ENCODE measurements around the gene SEMA6D.

Gene SEMA6D

GRCh38 chr15:47768735-47769134 lies 51.4 kb downstream of the SEMA6D start:
- Mint-ChIP-seq H3K4me1 (ENCODE audit: low read depth) (no peaks in the 10 kb centered on the region), H3K27ac (no peak overlapping the region), H3K36me3 (ENCODE audit: low read depth) (no peaks in the 10 kb centered on the region), H3K27me3 (ENCODE audit: low read depth) (no peaks in the 10 kb centered on the region), H3K9me3 (peaks cover 4% of the 10 kb centered on the region), H3K4me3 (no peak overlapping the region)

DNA sequence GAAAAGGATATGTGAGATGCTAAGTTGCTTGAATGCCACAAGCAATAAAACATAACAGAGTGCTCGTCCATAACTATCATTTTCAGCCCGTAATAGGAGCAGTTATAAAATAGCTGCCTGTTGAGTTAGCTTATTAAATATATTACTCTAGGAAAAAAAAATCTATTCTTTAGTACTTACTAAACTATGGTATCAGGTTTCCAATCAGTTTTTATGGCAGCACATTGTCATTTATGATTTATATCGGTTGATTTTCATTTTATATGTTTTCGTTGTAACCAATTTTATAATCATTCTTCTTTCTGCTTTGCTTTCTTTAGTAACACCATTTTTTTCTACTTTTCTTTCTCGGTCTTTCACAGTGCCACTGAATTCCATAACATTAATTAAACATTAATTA lies 51.9 kb downstream of the SEMA6D start:
- no peaks in the 10 kb centered on the region for H3K4me1 Mint-ChIP-seq (ENCODE audit: low read depth)
- no peaks in the 10 kb centered on the region for H3K36me3 Mint-ChIP-seq (ENCODE audit: low read depth)
- peaks cover 4% of the 10 kb centered on the region for H3K9me3 Mint-ChIP-seq
- H3K27ac Mint-ChIP-seq, result no peak overlapping the region
- H3K27me3 Mint-ChIP-seq (ENCODE audit: low read depth), result no peaks in the 10 kb centered on the region
- H3K4me3 Mint-ChIP-seq, result no peak overlapping the region

GRCh38 chr15:47773143-47773542 lies 55.8 kb downstream of the SEMA6D start:
- Mint-ChIP-seq H3K36me3 (ENCODE audit: low read depth) (no peaks in the 10 kb centered on the region), H3K9me3 (no peaks in the 10 kb centered on the region), H3K4me1 (ENCODE audit: low read depth) (no peaks in the 10 kb centered on the region), H3K27me3 (ENCODE audit: low read depth) (no peaks in the 10 kb centered on the region), H3K27ac (no peak overlapping the region), H3K4me3 (no peak overlapping the region)

GRCh38 chr15:47778263-47778770 lies 61.0 kb downstream of the SEMA6D start:
- Mint-ChIP-seq H3K4me3 (no peak overlapping the region), H3K4me1 (ENCODE audit: low read depth) (no peaks in the 10 kb centered on the region), H3K27me3 (ENCODE audit: low read depth) (no peaks in the 10 kb centered on the region), H3K27ac (no peak overlapping the region), H3K9me3 (no peaks in the 10 kb centered on the region), H3K36me3 (ENCODE audit: low read depth) (no peaks in the 10 kb centered on the region)

DNA sequence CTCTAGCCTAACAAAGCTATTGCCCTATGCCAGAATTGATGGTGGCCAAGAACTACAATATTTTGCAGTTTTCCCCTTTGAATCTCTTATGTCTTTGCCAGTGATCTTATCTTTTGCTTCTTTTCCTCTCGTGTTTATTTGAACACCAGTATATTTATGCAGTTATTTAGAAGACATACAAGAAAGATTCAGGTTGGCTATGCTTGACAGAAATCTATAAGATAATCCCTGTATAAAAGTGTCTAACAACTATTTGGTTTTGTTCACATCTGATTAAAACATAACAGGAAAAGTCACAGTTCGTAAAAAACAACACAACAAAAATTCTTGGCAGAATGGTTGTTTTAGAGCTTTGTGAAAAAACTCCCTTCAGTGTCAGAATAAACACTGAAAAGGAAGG lies 63.7 kb downstream of the SEMA6D start:
- Mint-ChIP-seq H3K9me3 (no peaks in the 10 kb centered on the region), H3K27ac (no peak overlapping the region), H3K27me3 (ENCODE audit: low read depth) (no peaks in the 10 kb centered on the region), H3K4me3 (no peak overlapping the region), H3K36me3 (ENCODE audit: low read depth) (no peaks in the 10 kb centered on the region), H3K4me1 (ENCODE audit: low read depth) (no peaks in the 10 kb centered on the region)

DNA sequence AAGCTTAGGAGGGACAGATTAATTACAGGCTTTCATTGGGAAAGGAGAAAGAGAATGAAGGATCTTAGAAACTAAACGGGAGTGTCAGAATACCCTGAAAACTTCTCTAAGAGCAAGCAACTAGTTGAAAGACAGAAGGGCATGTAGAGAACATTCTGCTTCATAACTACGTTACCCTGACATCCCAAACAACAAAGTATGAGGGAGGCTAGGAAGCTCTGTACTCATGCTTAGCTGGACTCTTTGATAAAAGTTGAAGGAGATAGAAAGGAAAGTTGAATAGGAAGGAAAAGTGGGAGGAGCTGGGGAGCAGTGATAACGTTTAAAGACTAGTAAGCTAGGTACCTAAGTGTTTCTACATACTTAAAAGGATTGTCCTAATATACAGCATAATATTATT lies 64.2 kb downstream of the SEMA6D start:
- H3K4me3 Mint-ChIP-seq, result no peak overlapping the region
- H3K9me3 Mint-ChIP-seq, result no peaks in the 10 kb centered on the region
- H3K36me3 Mint-ChIP-seq (ENCODE audit: low read depth), result no peaks in the 10 kb centered on the region
- no peaks in the 10 kb centered on the region for H3K27me3 Mint-ChIP-seq (ENCODE audit: low read depth)
- H3K27ac Mint-ChIP-seq, result no peak overlapping the region
- H3K4me1 Mint-ChIP-seq (ENCODE audit: low read depth), result no peaks in the 10 kb centered on the region

DNA sequence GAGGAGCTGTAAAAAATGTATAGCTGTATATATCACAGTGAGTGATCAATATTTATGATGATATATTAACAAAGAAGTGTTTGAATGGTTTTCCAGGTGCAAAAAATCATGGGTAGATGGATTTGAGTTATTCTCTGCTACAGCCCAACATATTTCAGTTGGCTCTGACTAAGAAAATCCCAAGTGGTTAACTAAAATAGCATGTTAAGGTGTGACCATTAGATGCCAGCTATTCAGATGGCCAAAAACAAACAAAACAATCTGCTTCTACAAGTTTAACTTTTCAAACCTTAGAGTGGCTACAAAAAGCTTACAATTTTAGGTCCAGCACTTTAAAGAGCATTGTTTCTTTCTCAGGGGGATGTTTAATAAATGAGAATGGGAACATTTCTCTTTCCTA lies 67.5 kb downstream of the SEMA6D start:
- Mint-ChIP-seq H3K27me3 (ENCODE audit: low read depth) (no peaks in the 10 kb centered on the region), H3K4me3 (no peak overlapping the region), H3K4me1 (ENCODE audit: low read depth) (no peaks in the 10 kb centered on the region), H3K9me3 (no peaks in the 10 kb centered on the region), H3K27ac (no peak overlapping the region), H3K36me3 (ENCODE audit: low read depth) (no peaks in the 10 kb centered on the region)

- Mint-ChIP-seq H3K4me1 (ENCODE audit: low read depth) (no peaks in the 10 kb centered on the region), H3K9me3 (no peaks in the 10 kb centered on the region)
These were observed 69.1 kb downstream of the SEMA6D start for GRCh38 chr15:47786371-47786770.

DNA sequence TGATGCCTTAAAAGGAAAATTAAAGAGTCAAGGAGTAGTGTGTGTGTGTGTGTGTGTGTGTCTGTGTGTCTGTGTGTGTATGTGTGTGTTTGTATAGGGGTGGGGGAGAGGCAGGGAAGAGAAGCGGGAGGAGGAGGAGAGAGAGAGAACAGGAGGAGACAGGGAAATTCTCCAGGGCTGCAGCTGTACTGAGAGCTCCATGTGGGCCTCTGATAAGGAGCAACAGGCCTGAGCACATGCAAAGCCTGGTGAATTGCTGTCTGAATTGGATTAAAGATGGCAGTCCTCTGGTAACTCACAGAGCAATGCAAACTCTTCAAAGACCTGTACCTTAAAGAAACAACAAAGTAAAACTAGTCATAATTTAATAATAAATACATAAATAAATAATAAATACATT lies 70.6 kb downstream of the SEMA6D start:
- no peak overlapping the region for H3K4me3 Mint-ChIP-seq
- no peak overlapping the region for H3K27ac Mint-ChIP-seq
- H3K36me3 Mint-ChIP-seq (ENCODE audit: low read depth), result no peaks in the 10 kb centered on the region
- H3K27me3 Mint-ChIP-seq (ENCODE audit: low read depth), result no peaks in the 10 kb centered on the region
- H3K4me1 Mint-ChIP-seq (ENCODE audit: low read depth), result no peaks in the 10 kb centered on the region
- H3K9me3 Mint-ChIP-seq, result no peaks in the 10 kb centered on the region

More at GRCh38 chr15:47786371-47786770, 69.1 kb downstream of the SEMA6D start:
- Mint-ChIP-seq H3K36me3 (ENCODE audit: low read depth) (no peaks in the 10 kb centered on the region), H3K4me3 (no peak overlapping the region), H3K27ac (no peak overlapping the region), H3K27me3 (ENCODE audit: low read depth) (no peaks in the 10 kb centered on the region)

DNA sequence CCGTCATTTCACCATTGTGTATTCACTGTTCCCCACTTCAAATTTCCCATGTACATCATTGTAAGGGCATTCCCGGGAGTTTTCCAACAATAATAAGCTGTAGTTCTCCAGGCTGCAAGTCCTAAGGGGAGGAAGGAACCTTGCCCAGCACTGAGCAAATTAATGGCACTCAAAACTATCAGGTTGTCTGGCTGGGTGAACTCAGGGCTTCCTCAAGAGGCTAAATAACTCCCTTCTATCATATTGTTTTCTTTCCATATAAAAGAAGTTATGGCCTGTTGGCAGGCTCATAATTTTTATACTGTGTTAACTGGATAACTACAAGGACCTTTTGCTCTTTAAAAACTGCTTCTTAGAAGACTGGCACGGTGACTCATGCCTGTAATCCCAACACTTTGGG lies 71.4 kb downstream of the SEMA6D start:
- Mint-ChIP-seq H3K9me3 (no peaks in the 10 kb centered on the region), H3K4me1 (ENCODE audit: low read depth) (no peaks in the 10 kb centered on the region), H3K27ac (no peak overlapping the region), H3K36me3 (ENCODE audit: low read depth) (no peaks in the 10 kb centered on the region), H3K27me3 (ENCODE audit: low read depth) (no peaks in the 10 kb centered on the region), H3K4me3 (no peak overlapping the region)

GRCh38 chr15:47791161-47791560 lies 73.9 kb downstream of the SEMA6D start:
- no peaks in the 10 kb centered on the region for H3K9me3 Mint-ChIP-seq
- H3K36me3 Mint-ChIP-seq (ENCODE audit: low read depth), result no peaks in the 10 kb centered on the region
- no peaks in the 10 kb centered on the region for H3K4me1 Mint-ChIP-seq (ENCODE audit: low read depth)
- H3K27ac Mint-ChIP-seq, result no peak overlapping the region
- no peaks in the 10 kb centered on the region for H3K27me3 Mint-ChIP-seq (ENCODE audit: low read depth)
- no peak overlapping the region for H3K4me3 Mint-ChIP-seq

GRCh38 chr15:47792231-47792630 lies 74.9 kb downstream of the SEMA6D start:
- no peaks in the 10 kb centered on the region for H3K36me3 Mint-ChIP-seq (ENCODE audit: low read depth)
- no peaks in the 10 kb centered on the region for H3K4me1 Mint-ChIP-seq (ENCODE audit: low read depth)
- no peaks in the 10 kb centered on the region for H3K9me3 Mint-ChIP-seq

DNA sequence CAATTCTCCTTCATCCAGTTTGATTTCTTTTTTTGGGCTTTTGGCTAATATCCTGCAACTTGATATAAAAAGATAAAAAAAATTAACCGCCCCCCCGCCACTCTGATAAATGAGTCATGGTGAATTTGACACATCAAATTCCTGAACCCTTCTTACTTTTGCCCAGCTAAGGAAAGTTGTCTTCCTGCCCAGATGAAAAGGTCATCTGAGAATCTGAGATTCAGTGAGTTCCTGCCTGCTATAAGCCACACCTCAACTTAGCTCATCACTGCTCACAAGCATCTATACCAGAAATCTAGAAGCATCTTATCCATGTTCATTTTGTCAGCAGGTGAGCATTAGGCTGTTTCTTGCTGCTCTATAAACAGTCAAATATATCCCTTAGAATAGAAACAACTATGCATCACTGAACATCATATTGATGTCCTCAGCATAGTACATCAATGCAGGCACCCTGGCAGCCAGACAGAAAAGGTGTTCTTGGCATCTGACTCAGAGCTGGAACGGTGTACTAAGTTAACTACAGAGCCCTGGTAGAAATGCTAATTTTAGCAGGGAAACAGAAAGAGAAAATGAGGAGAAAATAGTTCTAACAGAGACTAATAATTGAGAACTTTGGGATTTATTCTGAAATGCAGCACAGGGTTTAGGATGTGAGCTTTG lies 77.1 kb downstream of the SEMA6D start:
- no peak overlapping the region for H3K27ac Mint-ChIP-seq
- H3K27me3 Mint-ChIP-seq (ENCODE audit: low read depth), result no peaks in the 10 kb centered on the region
- no peak overlapping the region for H3K4me3 Mint-ChIP-seq
- H3K9me3 Mint-ChIP-seq, result no peaks in the 10 kb centered on the region
- H3K4me1 Mint-ChIP-seq (ENCODE audit: low read depth), result no peaks in the 10 kb centered on the region
- H3K36me3 Mint-ChIP-seq (ENCODE audit: low read depth), result no peaks in the 10 kb centered on the region

More at GRCh38 chr15:47792231-47792630, 74.9 kb downstream of the SEMA6D start:
- Mint-ChIP-seq H3K27ac (no peak overlapping the region), H3K4me3 (no peak overlapping the region), H3K27me3 (ENCODE audit: low read depth) (no peaks in the 10 kb centered on the region)

DNA sequence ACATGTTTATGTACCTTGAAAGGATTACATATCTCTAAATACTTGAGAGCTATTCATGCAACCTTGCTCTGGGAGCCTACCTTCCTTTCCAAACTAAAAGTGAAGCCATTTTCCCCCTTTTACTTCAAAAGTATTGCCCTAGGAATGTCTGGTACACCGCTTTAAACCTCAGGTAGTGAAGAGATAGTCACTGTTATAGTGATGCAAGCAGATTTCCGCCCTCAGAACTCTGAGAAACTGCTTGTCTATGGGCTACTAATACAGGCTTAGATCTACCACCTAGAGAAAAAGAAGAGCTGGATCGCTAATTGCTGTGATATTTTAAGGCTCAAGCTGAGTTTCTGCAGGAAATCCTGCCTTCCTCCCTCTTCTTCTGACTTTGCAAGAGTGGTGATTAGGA lies 78.6 kb downstream of the SEMA6D start:
- no peak overlapping the region for H3K27ac Mint-ChIP-seq
- H3K9me3 Mint-ChIP-seq, result no peaks in the 10 kb centered on the region
- H3K36me3 Mint-ChIP-seq (ENCODE audit: low read depth), result no peaks in the 10 kb centered on the region
- no peak overlapping the region for H3K4me3 Mint-ChIP-seq
- H3K27me3 Mint-ChIP-seq (ENCODE audit: low read depth), result no peaks in the 10 kb centered on the region
- no peaks in the 10 kb centered on the region for H3K4me1 Mint-ChIP-seq (ENCODE audit: low read depth)

- Mint-ChIP-seq H3K27ac (no peak overlapping the region), H3K4me1 (ENCODE audit: low read depth) (no peaks in the 10 kb centered on the region), H3K36me3 (ENCODE audit: low read depth) (no peaks in the 10 kb centered on the region), H3K27me3 (ENCODE audit: low read depth) (no peaks in the 10 kb centered on the region), H3K4me3 (no peak overlapping the region), H3K9me3 (no peaks in the 10 kb centered on the region)
These were observed 79.0 kb downstream of the SEMA6D start for GRCh38 chr15:47796339-47796738.

DNA sequence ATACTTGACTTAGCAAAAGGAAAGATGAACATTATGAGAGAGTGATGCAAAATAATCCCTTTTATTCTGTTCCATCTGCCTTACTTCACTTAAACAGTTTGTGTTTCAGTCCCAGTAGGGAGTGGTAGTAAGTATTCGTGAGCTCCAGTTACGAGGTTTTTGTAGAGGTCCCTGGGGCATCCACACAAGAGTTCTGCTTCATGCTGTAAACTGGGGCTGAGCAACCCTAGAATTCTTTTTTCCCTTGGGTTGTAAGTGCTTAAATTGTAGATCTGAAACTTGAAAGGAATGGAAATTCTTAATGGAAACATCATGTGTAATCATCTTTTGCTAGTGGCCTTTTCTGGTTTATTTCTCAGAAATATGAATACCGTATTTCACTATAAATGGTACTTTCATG lies 79.5 kb downstream of the SEMA6D start:
- Mint-ChIP-seq H3K4me1 (ENCODE audit: low read depth) (no peaks in the 10 kb centered on the region), H3K27ac (no peak overlapping the region), H3K27me3 (ENCODE audit: low read depth) (no peaks in the 10 kb centered on the region), H3K36me3 (ENCODE audit: low read depth) (no peaks in the 10 kb centered on the region), H3K4me3 (no peak overlapping the region), H3K9me3 (no peaks in the 10 kb centered on the region)

All from T-helper 1 cell treated with Interleukin-12 subunit alpha and Interleukin-12 subunit beta and Interleukin-4 antibody, amounts not matched to agents 30 μg/mL and 1 μg/mL, for 36 hours (primary cell).